Measurements from ENCODE around the gene CPLX1. TPM values are rescaled to one million over a fixed set of nuclear protein-coding genes. Genes with fewer than 3 reads are reported as not detected.

Gene CPLX1
- total RNA-seq, 5 donors from 2014 or later (not counting 1 experiment from before 2014, with no cell fraction given): 0.73 to 2.6 (median 1.2) TPM

- Mint-ChIP-seq H3K36me3 (peaks cover 40% of the 10 kb centered on the region), H3K4me3 (no peak overlapping the region), H3K9me3 (no peaks in the 10 kb centered on the region), H3K27ac (no peak overlapping the region), H3K27me3 (no peaks in the 10 kb centered on the region), H3K4me1 (peaks cover 0 to 12% (median 2%) of the 10 kb centered on the region in 3 donors)
- DNase-seq (no peak), ATAC-seq (replicated peaks in 1 of 4) (no peak)
- peaks cover 40 to 68% of the 10 kb centered on the region in 2 donors for H3K36me3 ChIP-seq (ENCODE audit: control insufficient read depth in 2 of 2, extremely low read depth in 1 of 2, insufficient read depth in 1 of 2, low read length in 1 of 2)
- no peak overlapping the region for H3K27ac ChIP-seq (ENCODE audit: low read length)
- over 99% methylated on average over 15 of the region's 15 CpGs for WGBS (ENCODE audit: insufficient coverage)
- H3K9me3 ChIP-seq: no peaks in the 10 kb centered on the region
- H3K27me3 ChIP-seq (replicated peaks in 1 of 2; ENCODE audit: control insufficient read depth in 2 of 2, extremely low read depth in 1 of 2, insufficient read depth in 2 of 2, low read length in 1 of 2): no peaks in the 10 kb centered on the region
- ChIA-PET POLR2A (no interaction called here), CTCF (interaction anchor here in 1 of 2 donors (0.6 kb wide), 1 partner anchor 57 kb away, joined by 3 read pairs; no protein-coding TSS in a partner anchor)
- H3K4me3 ChIP-seq (ENCODE audit: control insufficient read depth in 1 of 2, extremely low read depth in 1 of 2, low read length in 1 of 2): no peak overlapping the region
- H3K4me1 ChIP-seq (ENCODE audit: control insufficient read depth in 1 of 2, extremely low read depth in 1 of 2, insufficient read depth in 2 of 2, low read length in 2 of 2): no peaks in the 10 kb centered on the region
Observed at GRCh38 chr4:869776-870175, 43.8 kb upstream of the CPLX1 start.

- no peaks in the 10 kb centered on the region for H3K27me3 ChIP-seq (replicated peaks in 1 of 2; ENCODE audit: control insufficient read depth in 2 of 2, extremely low read depth in 1 of 2, insufficient read depth in 2 of 2, low read length in 1 of 2)
Observed at GRCh38 chr4:868421-868820, 42.5 kb upstream of the CPLX1 start.

GRCh38 chr4:867526-868250 lies 41.8 kb upstream of the CPLX1 start:
- Histone ChIP-seq H3K36me3 (ENCODE audit: control insufficient read depth in 2 of 2, extremely low read depth in 1 of 2, insufficient read depth in 1 of 2, low read length in 1 of 2) (peaks cover 44 to 76% of the 10 kb centered on the region in 2 donors), H3K9me3 (no peaks in the 10 kb centered on the region), H3K4me3 (ENCODE audit: control insufficient read depth in 1 of 2, extremely low read depth in 1 of 2, low read length in 1 of 2) (no peak overlapping the region), H3K27ac (ENCODE audit: low read length) (no peak overlapping the region), H3K4me1 (ENCODE audit: control insufficient read depth in 1 of 2, extremely low read depth in 1 of 2, insufficient read depth in 2 of 2, low read length in 2 of 2) (no peaks in the 10 kb centered on the region), H3K27me3 (replicated peaks in 1 of 2; ENCODE audit: control insufficient read depth in 2 of 2, extremely low read depth in 1 of 2, insufficient read depth in 2 of 2, low read length in 1 of 2) (no peaks in the 10 kb centered on the region)
- POLR2A ChIA-PET: no interaction called here
- CTCF ChIA-PET: no interaction called here
- Mint-ChIP-seq H3K9me3 (no peaks in the 10 kb centered on the region), H3K4me3 (no peak overlapping the region), H3K27ac (no peak overlapping the region), H3K36me3 (peaks cover 38% of the 10 kb centered on the region), H3K4me1 (peaks cover 0 to 2% (median 0%) of the 10 kb centered on the region in 3 donors), H3K27me3 (no peaks in the 10 kb centered on the region)
- ATAC-seq (replicated peaks in 1 of 4) (no peak), DNase-seq (no peak)
- WGBS (ENCODE audit: insufficient coverage): 97% methylated on average over 22 of the region's 26 CpGs

More at GRCh38 chr4:868421-868820, 42.5 kb upstream of the CPLX1 start:
- Histone ChIP-seq H3K9me3 (no peaks in the 10 kb centered on the region), H3K4me1 (ENCODE audit: control insufficient read depth in 1 of 2, extremely low read depth in 1 of 2, insufficient read depth in 2 of 2, low read length in 2 of 2) (no peaks in the 10 kb centered on the region), H3K36me3 (ENCODE audit: control insufficient read depth in 2 of 2, extremely low read depth in 1 of 2, insufficient read depth in 1 of 2, low read length in 1 of 2) (peaks cover 47 to 74% of the 10 kb centered on the region in 2 donors), H3K27ac (ENCODE audit: low read length) (no peak overlapping the region), H3K4me3 (ENCODE audit: control insufficient read depth in 1 of 2, extremely low read depth in 1 of 2, low read length in 1 of 2) (no peak overlapping the region)
- DNase-seq (no peak), ATAC-seq (replicated peaks in 1 of 4) (no peak)
- 98% methylated on average over 21 of the region's 21 CpGs for WGBS (ENCODE audit: insufficient coverage)
- Mint-ChIP-seq H3K4me3 (no peak overlapping the region), H3K27ac (no peak overlapping the region), H3K4me1 (peaks cover 0 to 3% (median 2%) of the 10 kb centered on the region in 3 donors), H3K9me3 (no peaks in the 10 kb centered on the region), H3K27me3 (no peaks in the 10 kb centered on the region), H3K36me3 (peaks cover 36% of the 10 kb centered on the region)
- ChIA-PET CTCF (no interaction called here), POLR2A (no interaction called here)

GRCh38 chr4:866761-867390 lies 40.9 kb upstream of the CPLX1 start:
- H3K9me3 Mint-ChIP-seq: no peaks in the 10 kb centered on the region
- ChIA-PET CTCF (no interaction called here), POLR2A (no interaction called here)
- no peak for DNase-seq
- peaks cover 44% of the 10 kb centered on the region for H3K36me3 Mint-ChIP-seq
- no peaks in the 10 kb centered on the region for H3K27me3 ChIP-seq (replicated peaks in 1 of 2; ENCODE audit: control insufficient read depth in 2 of 2, extremely low read depth in 1 of 2, insufficient read depth in 2 of 2, low read length in 1 of 2)
- no peaks in the 10 kb centered on the region for H3K9me3 ChIP-seq
- H3K4me3 Mint-ChIP-seq: no peak overlapping the region
- H3K27ac Mint-ChIP-seq: no peak overlapping the region
- H3K4me1 ChIP-seq (ENCODE audit: control insufficient read depth in 1 of 2, extremely low read depth in 1 of 2, insufficient read depth in 2 of 2, low read length in 2 of 2): no peaks in the 10 kb centered on the region
- WGBS (ENCODE audit: insufficient coverage): 91% methylated on average over 21 of the region's 28 CpGs
- no peak overlapping the region for H3K4me3 ChIP-seq (ENCODE audit: control insufficient read depth in 1 of 2, extremely low read depth in 1 of 2, low read length in 1 of 2)
- ATAC-seq (replicated peaks in 1 of 4): no peak
- no peak overlapping the region for H3K27ac ChIP-seq (ENCODE audit: low read length)
- peaks cover 40 to 73% of the 10 kb centered on the region in 2 donors for H3K36me3 ChIP-seq (ENCODE audit: control insufficient read depth in 2 of 2, extremely low read depth in 1 of 2, insufficient read depth in 1 of 2, low read length in 1 of 2)
- H3K4me1 Mint-ChIP-seq: peaks cover 0 to 2% (median 0%) of the 10 kb centered on the region in 3 donors
- no peaks in the 10 kb centered on the region for H3K27me3 Mint-ChIP-seq

GRCh38 chr4:866068-866760 lies 40.3 kb upstream of the CPLX1 start:
- H3K4me3 Mint-ChIP-seq: no peak overlapping the region
- H3K36me3 Mint-ChIP-seq: peaks cover 45% of the 10 kb centered on the region
- H3K4me1 ChIP-seq (ENCODE audit: control insufficient read depth in 1 of 2, extremely low read depth in 1 of 2, insufficient read depth in 2 of 2, low read length in 2 of 2): no peaks in the 10 kb centered on the region
- H3K4me1 Mint-ChIP-seq: peaks cover 0 to 2% (median 0%) of the 10 kb centered on the region in 3 donors
- H3K27ac ChIP-seq (ENCODE audit: low read length): no peak overlapping the region
- no peaks in the 10 kb centered on the region for H3K9me3 ChIP-seq
- H3K9me3 Mint-ChIP-seq: no peaks in the 10 kb centered on the region
- no peak overlapping the region for H3K27ac Mint-ChIP-seq
- DNase-seq (no peak), ATAC-seq (replicated peaks in 1 of 4) (no peak)
- no peaks in the 10 kb centered on the region for H3K27me3 ChIP-seq (replicated peaks in 1 of 2; ENCODE audit: control insufficient read depth in 2 of 2, extremely low read depth in 1 of 2, insufficient read depth in 2 of 2, low read length in 1 of 2)
- H3K27me3 Mint-ChIP-seq: no peaks in the 10 kb centered on the region
- POLR2A ChIA-PET: no interaction called here
- CTCF ChIA-PET: no interaction called here
- H3K36me3 ChIP-seq (ENCODE audit: control insufficient read depth in 2 of 2, extremely low read depth in 1 of 2, insufficient read depth in 1 of 2, low read length in 1 of 2): peaks cover 44 to 78% of the 10 kb centered on the region in 2 donors
- 98% methylated on average over 19 of the region's 24 CpGs for WGBS (ENCODE audit: insufficient coverage)
- H3K4me3 ChIP-seq (ENCODE audit: control insufficient read depth in 1 of 2, extremely low read depth in 1 of 2, low read length in 1 of 2): no peak overlapping the region

GRCh38 chr4:865572-865971 lies 39.6 kb upstream of the CPLX1 start:
- Histone ChIP-seq H3K9me3 (no peaks in the 10 kb centered on the region), H3K27me3 (replicated peaks in 1 of 2; ENCODE audit: control insufficient read depth in 2 of 2, extremely low read depth in 1 of 2, insufficient read depth in 2 of 2, low read length in 1 of 2) (no peaks in the 10 kb centered on the region), H3K4me1 (ENCODE audit: control insufficient read depth in 1 of 2, extremely low read depth in 1 of 2, insufficient read depth in 2 of 2, low read length in 2 of 2) (no peaks in the 10 kb centered on the region), H3K36me3 (ENCODE audit: control insufficient read depth in 2 of 2, extremely low read depth in 1 of 2, insufficient read depth in 1 of 2, low read length in 1 of 2) (peaks cover 48 to 81% of the 10 kb centered on the region in 2 donors), H3K27ac (ENCODE audit: low read length) (no peak overlapping the region), H3K4me3 (ENCODE audit: control insufficient read depth in 1 of 2, extremely low read depth in 1 of 2, low read length in 1 of 2) (no peak overlapping the region)
- 98% methylated on average over 18 of the region's 18 CpGs for WGBS (ENCODE audit: insufficient coverage)
- Mint-ChIP-seq H3K36me3 (peaks cover 47% of the 10 kb centered on the region), H3K27ac (no peak overlapping the region), H3K27me3 (no peaks in the 10 kb centered on the region), H3K4me1 (peaks cover 0 to 2% (median 0%) of the 10 kb centered on the region in 3 donors), H3K4me3 (no peak overlapping the region), H3K9me3 (no peaks in the 10 kb centered on the region)
- no peak for DNase-seq
- no peak for ATAC-seq (replicated peaks in 1 of 4)
- CTCF ChIA-PET: no interaction called here
- POLR2A ChIA-PET: no interaction called here

Data from T-cell (primary cell).